HepG2 (cell line): ENCODE results near the gene SPINK7. TPM values are rescaled to one million over a fixed set of nuclear protein-coding genes. Genes with fewer than 3 reads are reported as not detected.

Experiments used
- ATAC-seq: fragments of 200-7000 bp; cut with Tn5 transposase; 3 replicates; pipeline ENCODE4 v1.9.1; 2020; ENCODE audit warnings: mild to moderate bottlenecking, moderate library complexity
- BruUV-seq: library from RNA; stranded (reverse); fragments of 400-500 nt; replicated peaks from 2 replicates; lab custom pipeline; 2021; lab: Mats Ljungman, UMichigan
- CTCF ChIA-PET: fragments of 300-600 bp; formaldehyde crosslinking; extraction: SDS; loops from one replicate; lab custom pipeline; 2021; ENCODE audit warnings: low total read pairs, inconsistent platforms, low intra/inter-chr PET ratio; lab: Yijun Ruan, JAX
- POLR2A ChIA-PET: fragments of 350-600 bp; sonication (Branson Sonifier 250); formaldehyde crosslinking; loops from one replicate; lab custom pipeline; 2020; ENCODE audit warnings: antibody characterized with exemption, inconsistent platforms; lab: Yijun Ruan, JAX
- DNase-seq: peaks from one replicate; pipeline ENCODE4 v3.0.0-alpha.2; 2015; ENCODE audit warnings: low spot score
- FAIRE-seq: peaks from 3 replicates; lab custom pipeline; 2011; peaks lifted over from hg19 to GRCh38; lab: Jason Lieb, UNC
- H2AFZ ChIP-seq: one replicate; pipeline ENCODE4 v1.6.1; 2011; ENCODE audit warnings: low read length, inconsistent platforms
- H3K27ac ChIP-seq: fragments of 300-600 bp; 3 replicates; pipeline ENCODE4 v1.8.0; 2011; ENCODE audit warnings: mixed run types, mild to moderate bottlenecking, mixed read lengths, low read length, inconsistent platforms; ENCODE audit not compliant: insufficient read depth; ENCODE audit errors: extremely low read length
- H3K27me3 ChIP-seq, 2 experiments: fragments of 200-600 bp in 1 of 2; 2 replicates in 1 of 2; 3 replicates in 1 of 2; pipeline versions ENCODE4 v1.6.0 to v1.8.0; 2011; ENCODE audit warnings: low read length in 2 of 2, mild to moderate bottlenecking in 2 of 2, moderate library complexity in 2 of 2, inconsistent platforms in 1 of 2; ENCODE audit not compliant: insufficient read depth in 2 of 2, control insufficient read depth in 1 of 2
- H3K36me3 ChIP-seq, 2 experiments: fragments of 200-600 bp in 1 of 2; replicated peaks in 1 of 2; 2 replicates in 1 of 2; 3 replicates in 1 of 2; pipeline versions ENCODE4 v1.5.1 to v1.8.0; 2011; ENCODE audit warnings: low read length in 2 of 2, inconsistent platforms in 1 of 2; ENCODE audit not compliant: insufficient read depth in 2 of 2, control insufficient read depth in 1 of 2
- H3K4me1 ChIP-seq: 2 replicates; pipeline ENCODE4 v1.5.1; 2012; ENCODE audit warnings: low read length, inconsistent platforms; ENCODE audit not compliant: insufficient read depth
- H3K4me2 ChIP-seq: 2 replicates; pipeline ENCODE4 v1.6.0; 2011; ENCODE audit warnings: low read depth, low read length, inconsistent platforms
- H3K4me3 ChIP-seq, 3 experiments: fragments of 200-600 bp in 1 of 3; sonication (generic), shearing (Covaris generic) in 1 of 3; replicated peaks in 1 of 3; 2 replicates each; pipeline ENCODE4 v1.5.1; 2011 to 2016; ENCODE audit warnings: low read length in 3 of 3, inconsistent platforms in 2 of 3, low read depth in 2 of 3, mild to moderate bottlenecking in 2 of 3, control low read depth in 1 of 3, mixed read lengths in 1 of 3; ENCODE audit not compliant: insufficient read depth in 1 of 3
- H3K79me2 ChIP-seq: one replicate; pipeline ENCODE4 v1.6.1; 2011; ENCODE audit warnings: low read length, inconsistent platforms; ENCODE audit not compliant: insufficient read depth
- H3K9ac ChIP-seq: 2 replicates; pipeline ENCODE4 v1.6.0; 2011; ENCODE audit warnings: mild to moderate bottlenecking, low read depth, low read length, inconsistent platforms; ENCODE audit not compliant: insufficient read depth
- H3K9me3 ChIP-seq: 2 replicates; pipeline ENCODE4 v1.5.1; 2012; ENCODE audit warnings: mild to moderate bottlenecking, low read length
- H4K20me1 ChIP-seq: 2 replicates; pipeline ENCODE4 v1.6.0; 2011; ENCODE audit warnings: inconsistent platforms, mild to moderate bottlenecking, low read length, moderate library complexity; ENCODE audit not compliant: insufficient read depth
- AGO1 ChIP-seq: fragments of 200-400 bp; formaldehyde crosslinking; IDR thresholded peaks from 2 replicates; pipeline ENCODE4 v1.6.1; 2017; ENCODE audit warnings: mild to moderate bottlenecking, low read depth, low read length, moderate library complexity; ENCODE audit not compliant: poor library complexity, severe bottlenecking
- GABPA ChIP-seq, 2 experiments: IDR thresholded peaks; 2 replicates each; pipeline ENCODE4 v1.6.1; 2011 to 2016; ENCODE audit warnings: low read depth in 2 of 2, low read length in 1 of 2, missing biosample characterization in 1 of 2, missing genetic modification characterization in 1 of 2
- KMT2B ChIP-seq: IDR thresholded peaks from 2 replicates; pipeline ENCODE4 v1.6.1; 2016; ENCODE audit warnings: missing genetic modification reagents, missing compliant biosample characterization
- NFIB ChIP-seq: sonication (generic); formaldehyde crosslinking; IDR thresholded peaks from 2 replicates; pipeline ENCODE4 v1.9.0; 2021; ENCODE audit warnings: missing genetic modification reagents, mild to moderate bottlenecking, borderline replicate concordance
- RXRB ChIP-seq: IDR thresholded peaks from 2 replicates; pipeline ENCODE4 v1.6.1; 2016; ENCODE audit warnings: borderline replicate concordance, missing genetic modification reagents, missing compliant biosample characterization
- SMAD3 ChIP-seq: sonication (generic); formaldehyde crosslinking; IDR thresholded peaks from 2 replicates; pipeline ENCODE4 v1.4.0; 2020; ENCODE audit warnings: missing genetic modification reagents
- ZBTB7A ChIP-seq: sonication (generic); formaldehyde crosslinking; IDR thresholded peaks from 2 replicates; pipeline ENCODE4 v1.8.0; 2022; ENCODE audit warnings: mild to moderate bottlenecking, missing genetic modification reagents
- ZNF264 ChIP-seq: sonication (generic); formaldehyde crosslinking; IDR thresholded peaks from 2 replicates; pipeline ENCODE4 v1.4.0; 2020; ENCODE audit warnings: missing genetic modification reagents
- ZNF510 ChIP-seq: sonication (generic); formaldehyde crosslinking; IDR thresholded peaks from 2 replicates; pipeline ENCODE4 v1.4.0; 2020; ENCODE audit warnings: low read depth, mild to moderate bottlenecking, missing genetic modification reagents
- ZNF567 ChIP-seq: sonication (generic); formaldehyde crosslinking; IDR thresholded peaks from 2 replicates; pipeline ENCODE4 v1.8.1; 2023; ENCODE audit warnings: mild to moderate bottlenecking, missing genetic modification reagents, borderline replicate concordance
- ZNF709 ChIP-seq: sonication (generic); formaldehyde crosslinking; IDR thresholded peaks from 2 replicates; pipeline ENCODE4 v1.5.0; 2020; ENCODE audit warnings: mild to moderate bottlenecking, missing genetic modification reagents
- WGBS: methylation state at CpG from one replicate; pipeline ENCODE4 v1.1.6; 2017; ENCODE audit warnings: low lambda C conversion rate; 5-methylcytosine and 5-hydroxymethylcytosine counted together
- in situ Hi-C: cut with HindIII; loops from 2 replicates; pipeline ENCODE4 v1.10.0; 2017; ENCODE audit warnings: low pct_unique_long_range_greater_than_20kb; ENCODE audit not compliant: extremely low pct_ligation_motif_present
- intact Hi-C: fragments of 100-400 bp; cut with micrococcal nuclease; formaldehyde crosslinking; loops from one replicate; pipeline ENCODE4 v1.10.0; 2022; ENCODE audit not compliant: unreplicated experiment
- polyA plus RNA-seq, 8 experiments: library from polyadenylated mRNA; depleted of rRNA in 3 of 8; stranded (reverse) in 7 of 8; unstranded in 1 of 8; fragments of >200 nt; fragmentation: Illumina TruSeq in 4 of 8; extraction: Trizol in 4 of 8; gene quantifications; 2 replicates each; pipeline versions ENCODE4 v1.2.1 to v1.2.3, GENCODE V29; 2011 to 2016; ENCODE audit warnings: low read depth in 4 of 8, missing spikeins in 1 of 8, mixed read lengths in 1 of 8; ENCODE audit not compliant: insufficient read depth in 1 of 8
- total RNA-seq, 5 experiments: library from RNA; depleted of rRNA; stranded (reverse); fragments of >200 nt; fragmentation: Illumina TruSeq; extraction: Trizol; gene quantifications; 2 replicates each; pipeline ENCODE4 v1.2.3, GENCODE V29; 2016; ENCODE audit warnings: low read depth in 1 of 5
- TF ChIP-seq, protein P1 (sequence below): IDR thresholded peaks from 2 replicates; pipeline ENCODE4 v1.6.1; 2012; ENCODE audit warnings: low read depth, low read length, improper control_type of control experiment
- TF ChIP-seq, protein P2 (sequence below): IDR thresholded peaks from 2 replicates; pipeline ENCODE4 v1.6.1; 2018; ENCODE audit warnings: missing genetic modification reagents

The SPINK7 gene
- total and polyA plus RNA-seq, 2 of the 13 experiments (the other 11 are each of a cell fraction or from before 2014, with no cell fraction given) = 0.15 TPM; not detected in 1

DNA sequence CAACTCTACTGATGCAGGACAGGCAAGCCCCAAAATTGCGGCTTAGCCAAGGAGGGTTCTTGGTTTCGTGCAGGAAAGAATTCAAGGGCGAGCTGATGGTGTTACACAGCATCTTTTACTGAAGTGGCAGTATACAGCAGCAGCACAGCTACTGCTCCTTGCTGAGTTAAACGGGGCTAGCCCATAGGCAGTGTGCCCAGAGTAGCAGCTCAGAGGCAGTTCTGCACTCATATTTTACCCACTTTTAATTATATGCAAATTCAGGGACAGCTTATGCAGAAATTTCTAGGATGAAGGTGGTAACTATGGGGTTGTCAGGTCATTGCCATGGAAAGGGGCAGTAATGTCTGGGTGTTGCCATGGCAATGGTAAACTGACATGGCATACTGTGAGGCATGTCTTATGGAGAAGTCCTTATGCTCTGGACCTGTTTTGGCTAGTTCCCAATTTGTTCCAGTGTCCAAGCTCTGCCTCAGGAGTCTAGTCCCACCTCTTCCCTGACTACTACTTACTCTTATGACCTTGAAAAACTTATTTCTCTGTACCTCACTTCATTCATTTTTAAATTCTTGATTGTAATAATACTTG is 21.1 kb downstream of the SPINK7 start:
- ATAC-seq = no peak
- TF ChIP-seq SMAD3 (CRISPR knock-in tag) (no peak), ZNF709 (CRISPR knock-in tag) (no peak), ZBTB7A (CRISPR knock-in tag) (no peak), NFIB (no peak), KMT2B (CRISPR knock-in tag) (no peak), ZNF264 (CRISPR knock-in tag) (no peak), ZNF510 (CRISPR knock-in tag) (no peak), GABPA (IDR thresholded peaks at IDR 0.05; ENCODE audit: low read depth, low read length) (no peak), GABPA (CRISPR knock-in tag; IDR thresholded peaks at IDR 0.05; ENCODE audit: low read depth) (no peak), AGO1 (no peak), ZNF567 (CRISPR knock-in tag) (no peak), RXRB (CRISPR knock-in tag) (no peak)
- TF ChIP-seq, protein P1, sequence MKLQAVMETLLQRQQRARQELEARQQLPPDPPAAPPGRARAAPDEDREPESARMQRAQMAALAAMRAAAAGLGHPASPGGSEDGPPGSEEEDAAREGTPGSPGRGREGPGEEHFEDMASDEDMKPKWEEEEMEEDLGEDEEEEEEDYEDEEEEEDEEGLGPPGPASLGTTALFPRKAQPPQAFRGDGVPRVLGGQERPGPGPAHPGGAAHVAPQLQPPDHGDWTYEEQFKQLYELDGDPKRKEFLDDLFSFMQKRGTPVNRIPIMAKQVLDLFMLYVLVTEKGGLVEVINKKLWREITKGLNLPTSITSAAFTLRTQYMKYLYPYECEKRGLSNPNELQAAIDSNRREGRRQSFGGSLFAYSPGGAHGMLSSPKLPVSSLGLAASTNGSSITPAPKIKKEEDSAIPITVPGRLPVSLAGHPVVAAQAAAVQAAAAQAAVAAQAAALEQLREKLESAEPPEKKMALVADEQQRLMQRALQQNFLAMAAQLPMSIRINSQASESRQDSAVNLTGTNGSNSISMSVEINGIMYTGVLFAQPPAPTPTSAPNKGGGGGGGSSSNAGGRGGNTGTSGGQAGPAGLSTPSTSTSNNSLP = no peak
- TF ChIP-seq, protein P2, sequence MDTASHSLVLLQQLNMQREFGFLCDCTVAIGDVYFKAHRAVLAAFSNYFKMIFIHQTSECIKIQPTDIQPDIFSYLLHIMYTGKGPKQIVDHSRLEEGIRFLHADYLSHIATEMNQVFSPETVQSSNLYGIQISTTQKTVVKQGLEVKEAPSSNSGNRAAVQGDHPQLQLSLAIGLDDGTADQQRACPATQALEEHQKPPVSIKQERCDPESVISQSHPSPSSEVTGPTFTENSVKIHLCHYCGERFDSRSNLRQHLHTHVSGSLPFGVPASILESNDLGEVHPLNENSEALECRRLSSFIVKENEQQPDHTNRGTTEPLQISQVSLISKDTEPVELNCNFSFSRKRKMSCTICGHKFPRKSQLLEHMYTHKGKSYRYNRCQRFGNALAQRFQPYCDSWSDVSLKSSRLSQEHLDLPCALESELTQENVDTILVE (CRISPR knock-in tag) = no peak
- no peak overlapping the region for H3K4me3 ChIP-seq
- FAIRE-seq = no peak
- H3K36me3 ChIP-seq = no peaks in the 10 kb centered on the region
- no peaks in the 10 kb centered on the region for H4K20me1 ChIP-seq
- BruUV-seq = no TSS peak
- H3K79me2 ChIP-seq = no peaks in the 10 kb centered on the region
- CTCF ChIA-PET = no interaction called here
- no peaks in the 10 kb centered on the region for H3K27me3 ChIP-seq
- no peaks in the 10 kb centered on the region for H3K4me1 ChIP-seq
- H3K27ac ChIP-seq = no peak overlapping the region
- H3K9me3 ChIP-seq = no peaks in the 10 kb centered on the region
- no peak overlapping the region for H3K4me2 ChIP-seq
- in situ Hi-C loops (no loop called here), intact Hi-C loops (no loop called here)
- POLR2A ChIA-PET = no interaction called here
- no peak overlapping the region for H3K9ac ChIP-seq
- H2AFZ ChIP-seq = no peak overlapping the region
- DNase-seq = no peak
- WGBS = 31% methylated on average over 4 of the region's 4 CpGs
